Esophagus muscularis mucosa (tissue), 4 donors: ENCODE data around the gene SLC6A18.

Experiments
- EP300 ChIP-seq: sonication (generic); formaldehyde crosslinking; IDR thresholded peaks from one replicate; pipeline ENCODE4 v1.6.1; 2017; ENCODE audit warnings: antibody characterized with exemption
- POLR2A ChIP-seq: fragments of 450-650 bp; IDR thresholded peaks from one replicate; pipeline ENCODE4 v1.6.1; 2017; ENCODE audit warnings: antibody characterized with exemption, moderate library complexity, mild to moderate bottlenecking, low read depth
- POLR2AphosphoS5 ChIP-seq, 2 donors: sonication (generic); formaldehyde crosslinking; IDR thresholded peaks; one replicate each; pipeline ENCODE4 v1.6.1; 2017; ENCODE audit warnings: antibody characterized with exemption in 2 of 2
- TF ChIP-seq, protein P1 (sequence below), 3 experiments: fragments of 200-600 bp in 2 of 3; fragments of 450-650 bp in 1 of 3; sonication (generic) in 2 of 3; IDR thresholded peaks; one replicate each; pipeline ENCODE4 v1.5.1; 2017 to 2019; ENCODE audit warnings: antibody characterized with exemption in 3 of 3, mild to moderate bottlenecking in 2 of 3, moderate library complexity in 1 of 3

DNA sequence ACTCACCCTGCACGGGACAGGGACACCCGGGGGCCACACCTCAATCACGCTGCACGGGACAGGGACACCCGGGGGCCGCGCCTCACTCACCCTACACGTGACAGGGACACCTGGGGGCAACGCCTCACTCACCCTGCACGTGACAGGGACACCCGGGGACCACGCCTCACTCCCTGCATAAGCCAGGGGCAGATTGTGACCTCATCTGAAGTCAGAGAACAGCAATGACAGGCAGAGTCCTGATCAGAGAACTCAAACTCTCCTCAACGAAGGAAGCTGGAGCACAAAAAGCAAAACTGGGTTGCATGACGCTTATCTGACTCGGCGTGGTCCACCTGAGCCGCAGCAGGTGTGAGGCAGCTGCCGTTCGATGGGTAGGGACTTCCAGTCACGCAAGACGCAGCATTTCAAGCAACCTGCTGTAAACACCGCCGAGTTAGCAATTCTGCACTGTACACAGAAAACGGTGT is 66.5 kb downstream of the SLC6A18 start:
- TF ChIP-seq, protein P1, sequence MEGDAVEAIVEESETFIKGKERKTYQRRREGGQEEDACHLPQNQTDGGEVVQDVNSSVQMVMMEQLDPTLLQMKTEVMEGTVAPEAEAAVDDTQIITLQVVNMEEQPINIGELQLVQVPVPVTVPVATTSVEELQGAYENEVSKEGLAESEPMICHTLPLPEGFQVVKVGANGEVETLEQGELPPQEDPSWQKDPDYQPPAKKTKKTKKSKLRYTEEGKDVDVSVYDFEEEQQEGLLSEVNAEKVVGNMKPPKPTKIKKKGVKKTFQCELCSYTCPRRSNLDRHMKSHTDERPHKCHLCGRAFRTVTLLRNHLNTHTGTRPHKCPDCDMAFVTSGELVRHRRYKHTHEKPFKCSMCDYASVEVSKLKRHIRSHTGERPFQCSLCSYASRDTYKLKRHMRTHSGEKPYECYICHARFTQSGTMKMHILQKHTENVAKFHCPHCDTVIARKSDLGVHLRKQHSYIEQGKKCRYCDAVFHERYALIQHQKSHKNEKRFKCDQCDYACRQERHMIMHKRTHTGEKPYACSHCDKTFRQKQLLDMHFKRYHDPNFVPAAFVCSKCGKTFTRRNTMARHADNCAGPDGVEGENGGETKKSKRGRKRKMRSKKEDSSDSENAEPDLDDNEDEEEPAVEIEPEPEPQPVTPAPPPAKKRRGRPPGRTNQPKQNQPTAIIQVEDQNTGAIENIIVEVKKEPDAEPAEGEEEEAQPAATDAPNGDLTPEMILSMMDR (IDR thresholded peaks at IDR 0.05), result no peak
- TF ChIP-seq EP300, result no peak
- TF ChIP-seq POLR2A, result no peak
- no peak for TF ChIP-seq POLR2AphosphoS5 (IDR thresholded peaks at IDR 0.05)
